K562 (cell line): ENCODE data around the gene CD6. TPM values are rescaled to one million over a fixed set of nuclear protein-coding genes. Genes with fewer than 3 reads are reported as not detected.

Source experiments
- ATAC-seq: fragments of 200-7000 bp; cut with Tn5 transposase; 3 replicates; pipeline ENCODE4 v1.9.1; 2020; ENCODE audit warnings: moderate library complexity
- BruUV-seq: library from RNA; stranded (reverse); fragments of 400-500 nt; replicated peaks from 2 replicates; lab custom pipeline; 2021; lab: Mats Ljungman, UMichigan
- CTCF ChIA-PET: fragments of 300-600 bp; formaldehyde crosslinking; extraction: SDS; loops from one replicate; lab custom pipeline; 2021; ENCODE audit warnings: low intra/inter-chr PET ratio; lab: Yijun Ruan, JAX
- POLR2A ChIA-PET: fragments of 300-600, 350-650 bp; sonication (Branson Sonifier 250); formaldehyde crosslinking; extraction: SDS; loops from one replicate; lab custom pipeline; 2021; ENCODE audit warnings: antibody characterized with exemption, inconsistent platforms; lab: Yijun Ruan, JAX
- DNase-seq, 4 experiments: peaks; one replicate each; pipeline versions ENCODE4 v3.0.0 to v3.0.0-alpha.2; 2011 to 2018; ENCODE audit warnings: low spot score in 3 of 4, mixed read lengths in 3 of 4; ENCODE audit errors: extremely low read depth in 1 of 4
- FAIRE-seq: peaks from 2 replicates; lab custom pipeline; 2011; peaks lifted over from hg19 to GRCh38; lab: Jason Lieb, UNC
- H2AFZ ChIP-seq: 2 replicates; pipeline ENCODE4 v1.6.0; 2011; ENCODE audit warnings: low read depth, low read length, control low read depth, inconsistent platforms
- H3K27ac ChIP-seq: fragments of 200-600 bp; 3 replicates; pipeline ENCODE4 v1.8.0; 2011; ENCODE audit warnings: low read depth, mild to moderate bottlenecking, control low read depth, inconsistent platforms, low read length, moderate library complexity, mixed read lengths; ENCODE audit errors: extremely low read depth
- H3K27me3 ChIP-seq, 2 experiments: fragments of 300-600 bp in 1 of 2; 2 replicates in 1 of 2; 3 replicates in 1 of 2; pipeline versions ENCODE4 v1.6.0 to v1.8.0; 2011; ENCODE audit warnings: inconsistent platforms in 2 of 2, low read length in 2 of 2, mild to moderate bottlenecking in 1 of 2, mixed read lengths in 1 of 2, moderate library complexity in 1 of 2; ENCODE audit not compliant: control insufficient read depth in 2 of 2, insufficient read depth in 2 of 2
- H3K36me3 ChIP-seq: fragments of 300-600 bp; 3 replicates; pipeline ENCODE4 v1.8.0; 2011; ENCODE audit warnings: mild to moderate bottlenecking, low read length, inconsistent platforms; ENCODE audit not compliant: control insufficient read depth, insufficient read depth
- H3K4me1 ChIP-seq, 2 experiments: fragments of 200-600 bp in 1 of 2; replicated peaks in 1 of 2; 2 replicates in 1 of 2; 3 replicates in 1 of 2; pipeline versions ENCODE4 v1.5.1 to v1.8.0; 2011; ENCODE audit warnings: inconsistent platforms in 2 of 2, low read length in 2 of 2, mild to moderate bottlenecking in 1 of 2, mixed read lengths in 1 of 2, moderate library complexity in 1 of 2; ENCODE audit not compliant: control insufficient read depth in 2 of 2, insufficient read depth in 2 of 2
- H3K4me2 ChIP-seq: 2 replicates; pipeline ENCODE4 v1.6.1; 2011; ENCODE audit warnings: low read length, control low read depth, inconsistent platforms, mixed read lengths; ENCODE audit not compliant: insufficient read depth
- H3K4me3 ChIP-seq: fragments of 200-600 bp; sonication (generic), shearing (Covaris generic); 2 replicates; pipeline ENCODE4 v1.5.1; 2016; ENCODE audit warnings: control low read depth, inconsistent platforms
- H3K79me2 ChIP-seq: fragments of 200-600 bp; 3 replicates; pipeline ENCODE4 v1.8.0; 2011; ENCODE audit warnings: low read length, inconsistent platforms; ENCODE audit not compliant: control insufficient read depth, insufficient read depth
- H3K9ac ChIP-seq, 2 experiments: 2 replicates each; pipeline versions ENCODE4 v1.6.0 to v1.6.1; 2011; ENCODE audit warnings: low read depth in 2 of 2, low read length in 2 of 2, control low read depth in 1 of 2, inconsistent platforms in 1 of 2, mild to moderate bottlenecking in 1 of 2, mixed read lengths in 1 of 2; ENCODE audit not compliant: insufficient read depth in 1 of 2
- H3K9me1 ChIP-seq: one replicate; pipeline ENCODE4 v1.6.0; 2011; ENCODE audit warnings: inconsistent platforms, mild to moderate bottlenecking, low read length, moderate library complexity; ENCODE audit not compliant: control insufficient read depth, insufficient read depth
- H3K9me3 ChIP-seq: replicated peaks from 2 replicates; pipeline ENCODE4 v1.5.1; 2011; ENCODE audit warnings: low read depth, low read length, inconsistent platforms; ENCODE audit not compliant: control insufficient read depth, insufficient read depth
- H4K20me1 ChIP-seq: replicated peaks from 2 replicates; pipeline ENCODE4 v1.6.1; 2011; ENCODE audit warnings: low read length, inconsistent platforms, mixed read lengths; ENCODE audit not compliant: control insufficient read depth, insufficient read depth
- CCAR2 ChIP-seq: fragments of 200-400 bp; formaldehyde crosslinking; IDR thresholded peaks from 2 replicates; pipeline ENCODE4 v1.6.1; 2017; ENCODE audit warnings: mild to moderate bottlenecking, low read depth, low read length
- WGBS: fragments of 100-300 bp; shearing (Covaris generic); methylation state at CpG from one replicate; pipeline ENCODE4 v1.1.6; 2016; ENCODE audit warnings: low coverage, mixed read lengths; ENCODE audit not compliant: insufficient coverage; ENCODE audit errors: missing lambda C conversion rate; 5-methylcytosine and 5-hydroxymethylcytosine counted together
- in situ Hi-C: fragments of 300-500 bp; cut with MboI; formaldehyde crosslinking; loops from 4 replicates; pipeline ENCODE4 v1.15.0; 2018; ENCODE audit warnings: inconsistent platforms, mixed read lengths
- intact Hi-C: fragments of 100-400 bp; cut with micrococcal nuclease; formaldehyde crosslinking; loops from 2 replicates; pipeline ENCODE4 v1.14.2; 2022
- polyA plus RNA-seq, 8 experiments: library from polyadenylated mRNA; depleted of rRNA in 4 of 8; stranded (reverse) in 5 of 8; unstranded in 3 of 8; fragments of >200 nt; fragmentation: Nextera tagmentation in 2 of 8; fragmentation: Illumina TruSeq in 1 of 8; extraction: Ambion mirVana in 2 of 8; extraction: Trizol in 1 of 8; gene quantifications; 2 replicates each; pipeline versions ENCODE4 v1.2.1 to v1.2.3, GENCODE V29; 2011 to 2014; ENCODE audit warnings: inconsistent platforms in 1 of 8, missing spikeins in 1 of 8
- total RNA-seq, 7 experiments: library from RNA; depleted of rRNA in 6 of 7; stranded (reverse); fragments of >200 nt in 6 of 7; fragmentation: Illumina TruSeq in 2 of 7; extraction: Trizol in 2 of 7; gene quantifications; 2 replicates each; pipeline versions ENCODE4 v1.2.1 to v1.2.3, GENCODE V29; 2011 to 2021; ENCODE audit warnings: low replicate concordance in 1 of 7
- TF ChIP-seq, protein P1 (sequence below): fragments of 450-650 bp; IDR thresholded peaks from 2 replicates; pipeline ENCODE4 v1.6.1; 2016; ENCODE audit warnings: antibody characterized with exemption
- TF ChIP-seq, protein P2 (sequence below): fragments of 450-650 bp; formaldehyde crosslinking; IDR thresholded peaks from 2 replicates; pipeline ENCODE4 v1.4.0; 2020; ENCODE audit warnings: mild to moderate bottlenecking, mixed read lengths
- TF ChIP-seq, protein P3 (sequence below): sonication (generic); IDR thresholded peaks from 2 replicates; pipeline ENCODE4 v1.6.1; 2016

CD6 gene
- total and polyA plus RNA-seq, 9 of the 15 experiments (the other 6 are each of a cell fraction or from before 2014, with no cell fraction given): 0.84 TPM; not detected in 8

DNA sequence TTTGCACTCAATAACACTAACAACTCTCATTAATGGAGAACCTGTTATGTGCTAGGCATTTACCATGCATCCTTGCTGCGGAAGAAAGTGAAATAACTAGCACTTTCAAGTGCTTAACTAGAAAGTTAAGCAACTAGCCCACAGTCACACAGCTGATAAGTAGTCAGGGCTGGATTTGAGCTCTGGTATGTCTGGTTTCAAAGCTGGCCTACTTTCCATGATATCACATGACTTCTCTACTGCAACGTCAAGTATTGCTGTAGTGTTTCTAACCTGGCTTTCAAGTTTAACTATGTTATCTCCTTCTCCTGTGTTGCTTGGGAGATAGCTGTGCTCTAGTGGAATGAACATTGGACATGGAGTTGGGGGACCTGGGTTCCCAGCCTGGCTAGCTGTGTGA lies 31.6 kb upstream of the CD6 start:
- H3K27ac ChIP-seq: no peak overlapping the region
- H4K20me1 ChIP-seq: peaks cover 13% of the 10 kb centered on the region
- in situ Hi-C loops (no loop called here), intact Hi-C loops (no loop called here)
- TF ChIP-seq, protein P1, sequence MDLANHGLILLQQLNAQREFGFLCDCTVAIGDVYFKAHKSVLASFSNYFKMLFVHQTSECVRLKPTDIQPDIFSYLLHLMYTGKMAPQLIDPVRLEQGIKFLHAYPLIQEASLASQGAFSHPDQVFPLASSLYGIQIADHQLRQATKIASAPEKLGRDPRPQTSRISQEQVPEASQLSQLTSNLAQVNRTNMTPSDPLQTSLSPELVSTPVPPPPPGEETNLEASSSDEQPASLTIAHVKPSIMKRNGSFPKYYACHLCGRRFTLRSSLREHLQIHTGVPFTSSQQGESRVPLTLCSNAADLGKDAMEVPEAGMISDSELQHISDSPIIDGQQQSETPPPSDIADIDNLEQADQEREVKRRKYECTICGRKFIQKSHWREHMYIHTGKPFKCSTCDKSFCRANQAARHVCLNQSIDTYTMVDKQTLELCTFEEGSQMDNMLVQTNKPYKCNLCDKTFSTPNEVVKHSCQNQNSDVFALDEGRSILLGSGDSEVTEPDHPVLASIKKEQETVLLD: no peak
- TF ChIP-seq, protein P2, sequence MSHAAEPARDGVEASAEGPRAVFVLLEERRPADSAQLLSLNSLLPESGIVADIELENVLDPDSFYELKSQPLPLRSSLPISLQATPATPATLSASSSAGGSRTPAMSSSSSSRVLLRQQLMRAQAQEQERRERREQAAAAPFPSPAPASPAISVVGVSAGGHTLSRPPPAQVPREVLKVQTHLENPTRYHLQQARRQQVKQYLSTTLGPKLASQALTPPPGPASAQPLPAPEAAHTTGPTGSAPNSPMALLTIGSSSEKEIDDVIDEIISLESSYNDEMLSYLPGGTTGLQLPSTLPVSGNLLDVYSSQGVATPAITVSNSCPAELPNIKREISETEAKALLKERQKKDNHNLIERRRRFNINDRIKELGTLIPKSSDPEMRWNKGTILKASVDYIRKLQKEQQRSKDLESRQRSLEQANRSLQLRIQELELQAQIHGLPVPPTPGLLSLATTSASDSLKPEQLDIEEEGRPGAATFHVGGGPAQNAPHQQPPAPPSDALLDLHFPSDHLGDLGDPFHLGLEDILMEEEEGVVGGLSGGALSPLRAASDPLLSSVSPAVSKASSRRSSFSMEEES (CRISPR knock-in tag): peak; percentile 83
- TF ChIP-seq, protein P3, sequence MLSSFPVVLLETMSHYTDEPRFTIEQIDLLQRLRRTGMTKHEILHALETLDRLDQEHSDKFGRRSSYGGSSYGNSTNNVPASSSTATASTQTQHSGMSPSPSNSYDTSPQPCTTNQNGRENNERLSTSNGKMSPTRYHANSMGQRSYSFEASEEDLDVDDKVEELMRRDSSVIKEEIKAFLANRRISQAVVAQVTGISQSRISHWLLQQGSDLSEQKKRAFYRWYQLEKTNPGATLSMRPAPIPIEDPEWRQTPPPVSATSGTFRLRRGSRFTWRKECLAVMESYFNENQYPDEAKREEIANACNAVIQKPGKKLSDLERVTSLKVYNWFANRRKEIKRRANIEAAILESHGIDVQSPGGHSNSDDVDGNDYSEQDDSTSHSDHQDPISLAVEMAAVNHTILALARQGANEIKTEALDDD: peak; percentile 87
- TF ChIP-seq CCAR2: no peak
- peaks cover 54 to 84% of the 10 kb centered on the region in 2 experiments for H3K27me3 ChIP-seq
- DNase-seq (no peak), ATAC-seq (no peak), FAIRE-seq (no peak)
- H3K9me3 ChIP-seq: no peaks in the 10 kb centered on the region
- peaks cover 0 to 7% of the 10 kb centered on the region in 2 experiments; a peak in 1 of 5 replicates for H3K4me1 ChIP-seq
- no peaks in the 10 kb centered on the region for H3K9me1 ChIP-seq
- POLR2A ChIA-PET: interaction anchor here (1.1 to 1.7 kb wide), 4 partner anchors 11 to 45 kb away, joined by 3 to 6 read pairs (median 5); partner anchors contain the start of gene TMEM132A
- no peak overlapping the region for H2AFZ ChIP-seq
- no TSS peak for BruUV-seq
- H3K4me3 ChIP-seq: no peak overlapping the region
- CTCF ChIA-PET: interaction anchor here (0.6 kb wide), 1 partner anchor 12 kb away, joined by 3 read pairs; no protein-coding TSS in a partner anchor
- H3K79me2 ChIP-seq: no peaks in the 10 kb centered on the region
- H3K36me3 ChIP-seq: no peaks in the 10 kb centered on the region
- H3K9ac ChIP-seq: no peak overlapping the region
- no peak overlapping the region for H3K4me2 ChIP-seq
- WGBS: 0% methylated on average over 2 of the region's 2 CpGs
